Measurements from ENCODE around the gene PRAME. TPM values are rescaled to one million over a fixed set of nuclear protein-coding genes. Genes with fewer than 3 reads are reported as not detected.

PRAME gene
- polyA plus RNA-seq, 3 donors: 0.90 to 1.7 (median 1.0) TPM

DNA sequence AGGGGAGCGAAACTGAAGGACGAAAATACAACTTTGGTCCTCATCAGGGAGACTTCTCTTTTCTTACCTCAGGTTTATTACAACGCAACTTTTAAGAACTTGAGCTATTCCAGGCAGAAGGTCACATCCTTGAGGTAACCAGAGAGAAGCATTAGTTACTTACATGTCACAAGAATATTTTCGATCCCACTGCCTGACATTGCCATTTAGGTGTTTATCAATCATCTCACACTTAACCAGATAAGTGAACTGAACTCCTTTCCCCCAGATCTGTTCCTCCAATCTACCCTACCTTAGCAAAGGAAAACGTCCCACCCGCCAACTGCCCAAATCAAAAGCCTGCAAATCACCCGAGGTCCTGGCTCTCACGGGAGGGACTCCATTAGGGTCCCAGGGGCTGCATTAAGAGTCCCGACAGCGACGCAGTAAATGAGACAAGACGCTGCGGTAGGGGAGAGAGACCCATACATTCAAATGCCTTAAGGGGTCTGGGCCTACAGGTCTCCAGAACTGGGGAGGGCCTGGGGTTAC lies 51.3 kb downstream of the PRAME start:
- peak in 4 of 11 donors; percentile 1 to 11 (median 4) for DNase-seq (ENCODE audit: extremely low read depth in 1 of 11, low read depth in 9 of 11, low spot score in 4 of 11)

DNA sequence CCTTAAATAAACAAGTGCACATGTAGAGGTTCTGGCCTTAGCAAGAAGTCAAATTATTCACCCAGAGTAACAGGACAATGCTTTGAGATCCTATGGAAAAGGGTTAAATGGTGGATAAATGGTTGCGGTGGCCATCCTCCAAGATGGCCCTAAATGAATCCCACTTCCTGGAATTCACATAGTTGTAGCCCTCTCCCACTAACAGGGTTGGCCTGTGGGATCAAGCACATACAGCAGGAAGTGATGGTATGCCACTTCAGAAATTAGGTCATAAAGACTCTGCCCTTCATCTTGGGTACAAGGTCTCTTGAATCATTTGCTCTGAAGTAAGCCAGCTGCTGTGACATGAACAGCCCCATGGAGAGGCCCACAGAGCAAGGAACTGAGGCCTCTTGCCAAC lies 52.3 kb downstream of the PRAME start:
- DNase-seq (ENCODE audit: extremely low read depth in 1 of 11, low read depth in 9 of 11, low spot score in 4 of 11): no peak

GRCh38 chr22:22498267-22498666 lies 60.8 kb downstream of the PRAME start:
- no peak for DNase-seq (ENCODE audit: extremely low read depth in 1 of 11, low read depth in 9 of 11, low spot score in 4 of 11)

Other genes starting within 250 kb of the PRAME start
- gene ZNF280B, start 50.5 kb downstream of the PRAME start, polyA plus RNA-seq (ENCODE audit: insufficient read length in 3 of 3): 1 to 10 TPM; 4.0 to 4.7 (median 4.3) TPM
- not detected for gene ZNF280A, start 39.0 kb downstream of the PRAME start, polyA plus RNA-seq (ENCODE audit: insufficient read length in 3 of 3)
- gene GGTLC2, start 85.3 kb upstream of the PRAME start, polyA plus RNA-seq (ENCODE audit: insufficient read length in 3 of 3): under 1 TPM in 2 of 3 donors, not detected in 1; 0.30 to 0.32 TPM

All from renal cortex interstitium (tissue), 11 donors.